NCI-H1092 (cell line): ENCODE data around the gene PHYKPL.
"Not testable (repeated sequence)": the region's sequence is repeated elsewhere in the genome, so short reads cannot be mapped to it uniquely, and the experiment has no call there.

Experiments
- DNase-seq: peaks from one replicate; lab custom pipeline; 2025; lab: John Stamatoyannopoulos, UW

PHYKPL gene

DNA sequence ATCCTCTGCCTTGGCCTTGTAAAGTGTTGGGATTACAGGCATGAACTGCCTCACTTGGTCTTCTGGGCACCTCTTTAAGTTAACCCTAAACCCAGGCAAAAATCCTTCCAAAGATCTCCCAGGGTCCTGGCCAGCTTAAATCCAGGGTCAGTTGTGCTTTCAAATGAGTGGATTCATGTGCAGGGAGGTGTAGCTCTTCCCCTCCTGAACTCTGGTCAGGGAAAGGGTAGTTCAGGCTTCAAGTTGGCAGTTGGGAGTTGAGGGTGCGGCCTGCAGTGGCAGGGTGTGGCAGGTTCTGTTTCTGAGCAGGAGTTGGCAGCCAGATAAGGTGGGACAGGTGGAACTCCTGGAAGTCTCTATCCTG is 24.7 kb downstream of the PHYKPL start:
- DNase-seq: no peak

DNA sequence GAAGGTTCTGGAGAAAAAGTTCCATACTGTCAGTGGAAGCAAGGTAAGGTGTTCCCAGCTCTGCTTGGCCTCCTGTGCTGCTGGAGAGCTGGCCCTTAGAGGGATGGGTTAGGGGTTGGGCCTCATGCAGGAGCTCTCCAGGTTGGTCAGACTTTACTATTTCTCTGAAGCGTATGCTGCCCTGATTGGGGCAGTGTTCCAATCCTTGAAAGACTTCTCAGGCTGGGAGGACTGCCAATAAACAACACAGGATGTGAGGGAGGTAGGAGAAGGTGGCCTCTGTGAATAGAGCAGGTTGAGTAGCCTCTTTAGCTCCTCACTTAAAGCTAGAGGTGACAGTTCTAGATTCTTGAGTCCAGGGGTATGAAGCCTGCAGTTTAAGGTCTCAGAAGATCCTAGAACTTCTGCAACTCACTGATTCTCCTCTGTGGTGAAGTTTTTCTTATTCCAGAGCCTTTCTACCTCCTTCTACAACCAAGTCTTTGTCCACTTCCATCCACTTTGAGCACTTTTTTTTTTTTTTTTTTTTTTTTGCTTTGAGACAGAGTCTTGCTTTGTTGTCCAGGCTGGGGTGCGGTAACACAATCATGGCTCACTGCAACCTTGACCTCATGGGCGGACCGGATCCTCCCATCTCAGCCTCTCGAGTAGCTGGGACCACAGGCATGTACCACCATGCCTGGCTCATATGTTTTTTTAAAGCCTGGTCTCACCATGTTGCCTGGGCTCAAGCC is 25.3 kb downstream of the PHYKPL start:
- DNase-seq: no peak

DNA sequence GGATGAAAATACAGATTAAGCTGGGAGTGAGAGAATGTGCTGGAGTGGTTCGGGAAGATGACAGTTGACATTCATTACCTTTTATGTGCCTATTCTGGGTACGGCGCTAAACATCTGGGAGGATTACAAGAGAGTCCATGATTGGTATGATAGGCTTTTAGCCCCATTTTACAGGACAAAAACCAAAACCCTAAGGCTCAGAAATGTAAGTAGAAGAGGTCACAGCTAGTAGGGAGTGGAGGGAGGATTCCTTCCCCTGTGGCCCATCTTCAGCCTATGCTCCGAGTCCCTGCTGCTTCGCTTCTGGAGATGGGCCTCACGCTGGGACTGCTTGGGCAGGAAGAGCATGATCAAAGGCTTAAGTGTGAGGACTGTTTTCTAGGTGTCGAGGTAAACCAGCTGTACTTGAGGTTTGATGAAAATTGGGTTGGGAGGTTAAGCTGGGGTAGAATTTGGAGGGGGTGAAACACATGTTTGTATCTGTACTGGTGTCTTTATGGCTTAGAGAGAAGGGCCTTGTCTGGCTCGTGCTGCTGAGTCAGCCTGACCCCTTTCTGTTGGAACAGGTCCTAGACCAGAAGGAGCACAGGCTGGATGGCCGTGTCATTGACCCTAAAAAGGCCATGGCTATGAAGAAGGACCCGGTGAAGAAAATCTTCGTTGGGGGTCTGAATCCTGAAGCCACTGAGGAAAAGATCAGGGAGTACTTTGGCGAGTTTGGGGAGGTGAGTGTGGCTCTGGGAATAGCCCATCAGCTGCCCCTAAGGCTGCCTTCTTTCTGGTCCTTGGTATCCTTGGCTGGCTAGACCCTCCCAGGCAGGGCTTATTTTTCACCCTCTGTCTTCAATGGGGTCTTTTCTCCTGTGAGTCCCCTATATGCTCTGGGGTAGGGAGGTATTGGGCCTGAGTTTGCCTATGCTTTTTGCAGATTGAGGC is 26.2 kb downstream of the PHYKPL start:
- no peak for DNase-seq

DNA sequence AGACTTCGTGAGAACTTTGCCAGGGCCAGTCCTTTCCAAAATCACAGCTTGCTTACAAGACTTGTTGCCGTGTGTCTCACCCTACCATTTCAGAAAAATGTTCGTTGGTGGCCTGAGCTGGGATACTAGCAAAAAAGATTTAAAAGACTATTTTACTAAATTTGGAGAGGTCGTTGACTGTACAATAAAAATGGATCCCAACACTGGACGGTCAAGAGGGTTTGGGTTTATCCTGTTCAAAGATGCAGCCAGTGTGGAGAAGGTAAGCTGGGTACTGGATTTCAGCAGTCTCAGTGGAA is 26.9 kb downstream of the PHYKPL start:
- no peak for DNase-seq

DNA sequence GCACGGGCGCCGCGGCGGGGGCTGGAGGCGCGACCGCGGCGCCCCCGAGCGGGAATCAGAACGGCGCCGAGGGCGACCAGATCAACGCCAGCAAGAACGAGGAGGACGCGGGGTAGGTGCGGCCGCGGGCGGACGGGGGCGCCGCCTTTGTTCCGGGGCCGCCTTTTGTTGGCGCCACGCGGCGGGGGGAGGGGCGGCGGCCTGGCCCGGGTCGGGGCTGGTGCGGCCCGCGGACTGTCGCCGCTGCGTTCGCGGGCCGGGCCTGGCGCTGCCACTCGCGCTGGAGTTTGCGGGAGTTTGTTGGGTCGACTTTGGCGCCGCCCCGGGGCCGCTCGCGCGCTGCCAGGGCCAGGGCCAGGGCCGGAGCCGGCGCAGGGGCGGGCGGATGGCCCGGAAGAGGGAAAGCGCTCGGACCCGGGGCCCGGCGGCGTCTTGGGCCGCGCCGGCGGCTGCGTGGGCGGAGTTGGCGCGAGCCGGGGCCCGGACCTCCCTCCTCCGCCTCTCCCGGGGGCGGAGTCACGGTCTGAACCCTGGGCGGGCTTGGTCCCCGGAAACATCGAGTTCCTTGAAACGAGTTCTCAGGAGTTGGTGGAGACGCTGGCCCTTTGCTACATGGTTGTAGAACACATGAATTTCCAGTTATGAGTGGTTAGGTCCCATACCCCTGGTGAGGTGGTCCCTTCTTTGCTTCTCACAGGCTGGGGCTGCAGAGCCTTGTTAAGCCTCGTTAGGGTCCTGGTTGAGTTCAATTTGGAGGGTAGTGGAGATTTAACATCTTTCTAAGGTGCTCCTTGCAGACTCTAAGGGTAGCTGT is 27.5 kb downstream of the PHYKPL start:
- DNase-seq: peak; percentile 7

DNA sequence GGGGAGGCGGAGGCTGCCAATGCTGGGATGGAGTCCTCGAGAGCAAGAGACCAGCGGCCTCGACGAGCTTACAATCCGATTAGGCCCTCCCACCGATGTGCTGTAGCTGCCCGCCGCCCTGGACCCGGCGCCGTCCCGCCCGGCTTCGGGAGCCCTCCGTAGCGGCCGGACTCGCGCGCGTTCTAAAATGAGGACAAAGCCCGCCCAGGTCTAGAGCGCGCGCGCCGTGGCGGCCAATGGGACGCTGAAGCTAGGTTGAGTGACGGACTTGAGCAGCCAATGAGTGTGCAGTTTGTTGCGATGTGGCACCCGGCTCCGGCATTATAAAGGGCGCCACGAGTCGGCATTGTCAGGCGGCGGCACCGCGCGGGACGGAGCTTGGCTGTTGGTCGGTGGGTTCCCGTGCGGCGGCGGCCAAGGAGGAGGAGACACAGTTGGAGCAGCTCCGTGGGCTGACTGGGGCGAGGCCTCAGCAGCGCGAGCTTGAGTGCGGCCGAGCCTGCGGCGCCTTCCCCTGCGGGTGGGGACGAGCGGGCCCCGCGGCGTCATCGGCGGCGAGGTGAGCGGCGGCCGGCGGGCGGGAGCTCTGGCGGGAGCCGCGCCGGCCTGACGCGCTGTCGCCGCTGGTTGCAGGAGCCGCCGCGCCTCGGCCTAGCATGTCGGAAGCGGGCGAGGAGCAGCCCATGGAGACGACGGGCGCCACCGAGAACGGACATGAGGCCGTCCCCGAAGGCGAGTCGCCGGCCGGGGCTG is 28.2 kb downstream of the PHYKPL start, which contains the start of gene HNRNPAB:
HNRNPAB (plus strand) TSS at position 352 of the 753 bp plus-strand sequence; CDS start at position 657, 305 bp downstream.
- DNase-seq: peak; percentile 83

DNA sequence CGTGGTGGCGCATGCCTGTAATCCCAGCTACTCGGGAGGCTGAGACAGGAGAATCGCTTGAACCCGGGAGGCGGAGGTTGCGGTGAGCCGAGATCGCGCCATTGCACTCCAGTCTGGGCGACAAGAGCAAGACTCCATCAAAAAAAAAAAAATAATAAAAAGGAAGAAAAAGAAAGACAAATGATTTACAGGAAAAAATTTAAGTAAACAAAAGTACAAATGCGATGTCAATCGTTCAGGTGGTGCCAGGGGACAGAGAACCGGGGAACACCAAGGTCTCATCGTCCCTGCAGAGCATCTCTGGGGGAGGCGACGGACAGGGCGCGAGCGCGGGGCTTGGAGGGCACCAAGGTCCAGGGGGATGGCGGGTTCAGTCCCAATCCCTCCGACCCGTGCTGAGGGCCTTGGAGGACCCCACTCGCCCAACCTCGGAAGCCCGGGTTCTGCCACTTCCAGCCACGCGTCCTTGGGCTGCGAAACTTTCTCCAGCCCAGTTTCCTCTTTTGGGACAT is 28.9 kb downstream of the PHYKPL start:
- DNase-seq: no peak

DNA sequence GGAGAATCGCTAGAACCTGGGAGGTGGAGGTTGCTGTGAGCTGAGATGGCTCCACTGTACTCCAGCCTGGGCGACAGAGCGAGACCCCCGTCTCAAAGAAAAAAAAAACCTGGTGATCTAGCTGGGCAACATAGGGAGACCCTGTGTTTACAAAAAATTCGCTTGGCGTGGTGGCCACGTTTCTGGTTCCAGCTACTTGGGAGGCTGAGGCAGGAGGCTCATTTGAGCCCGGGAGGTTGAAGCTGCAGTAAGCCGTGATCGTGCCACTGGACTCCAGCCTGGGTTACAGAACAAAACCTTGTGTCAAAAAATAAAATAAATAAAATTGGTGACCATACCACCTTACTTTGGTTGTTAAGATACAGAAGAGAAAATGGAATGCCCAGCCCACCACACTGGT is 30.1 kb downstream of the PHYKPL start:
- DNase-seq: no peak

DNA sequence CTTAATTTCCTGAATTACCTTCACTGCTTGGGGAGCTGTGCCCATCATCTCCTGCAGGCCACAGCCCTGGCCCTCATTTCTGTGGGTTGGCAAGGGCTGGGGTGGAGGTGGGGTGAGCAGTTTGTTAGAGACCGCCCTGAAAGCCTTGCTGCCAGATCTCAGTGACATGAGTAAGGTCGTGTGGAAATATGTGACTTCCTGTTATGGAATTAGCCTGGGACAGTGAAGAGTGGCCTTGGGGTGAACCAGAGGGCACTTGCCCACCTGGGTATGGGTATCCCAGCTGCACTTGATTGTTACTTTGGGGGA is 30.7 kb downstream of the PHYKPL start:
- no peak for DNase-seq

DNA sequence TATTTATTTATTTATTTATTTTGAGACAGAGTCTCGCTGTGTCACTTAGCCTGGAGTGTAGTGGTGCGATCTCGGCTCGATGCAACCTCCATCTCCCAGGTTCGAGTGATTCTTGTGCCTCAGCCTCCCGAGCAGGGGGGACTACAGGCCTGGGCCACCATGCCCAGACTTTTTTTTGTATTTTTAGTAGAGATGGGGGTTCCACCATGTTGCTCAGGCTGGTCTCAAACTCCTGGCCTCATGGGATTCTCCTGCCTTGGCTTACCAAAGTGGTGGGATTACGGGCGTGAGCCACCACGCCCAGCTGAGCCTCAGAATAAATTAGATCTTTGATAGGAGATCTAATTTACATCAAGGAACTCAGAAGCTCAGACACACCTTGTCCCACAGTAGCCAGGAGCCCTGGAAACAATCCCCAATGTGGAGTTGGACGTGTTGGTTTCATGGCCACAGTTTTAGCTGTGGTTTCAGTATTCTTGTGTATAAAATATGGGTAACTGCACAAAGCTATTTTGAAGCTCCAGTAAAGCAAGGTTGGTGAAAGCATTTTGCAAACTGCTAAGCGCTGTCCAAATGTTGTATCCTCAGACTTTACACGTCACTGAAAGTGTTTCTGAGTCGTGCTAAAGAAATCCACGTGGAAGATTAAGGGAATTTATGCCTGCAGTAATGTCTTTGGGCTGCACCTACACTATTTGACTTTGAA is 31.2 kb downstream of the PHYKPL start:
- DNase-seq: no peak

DNA sequence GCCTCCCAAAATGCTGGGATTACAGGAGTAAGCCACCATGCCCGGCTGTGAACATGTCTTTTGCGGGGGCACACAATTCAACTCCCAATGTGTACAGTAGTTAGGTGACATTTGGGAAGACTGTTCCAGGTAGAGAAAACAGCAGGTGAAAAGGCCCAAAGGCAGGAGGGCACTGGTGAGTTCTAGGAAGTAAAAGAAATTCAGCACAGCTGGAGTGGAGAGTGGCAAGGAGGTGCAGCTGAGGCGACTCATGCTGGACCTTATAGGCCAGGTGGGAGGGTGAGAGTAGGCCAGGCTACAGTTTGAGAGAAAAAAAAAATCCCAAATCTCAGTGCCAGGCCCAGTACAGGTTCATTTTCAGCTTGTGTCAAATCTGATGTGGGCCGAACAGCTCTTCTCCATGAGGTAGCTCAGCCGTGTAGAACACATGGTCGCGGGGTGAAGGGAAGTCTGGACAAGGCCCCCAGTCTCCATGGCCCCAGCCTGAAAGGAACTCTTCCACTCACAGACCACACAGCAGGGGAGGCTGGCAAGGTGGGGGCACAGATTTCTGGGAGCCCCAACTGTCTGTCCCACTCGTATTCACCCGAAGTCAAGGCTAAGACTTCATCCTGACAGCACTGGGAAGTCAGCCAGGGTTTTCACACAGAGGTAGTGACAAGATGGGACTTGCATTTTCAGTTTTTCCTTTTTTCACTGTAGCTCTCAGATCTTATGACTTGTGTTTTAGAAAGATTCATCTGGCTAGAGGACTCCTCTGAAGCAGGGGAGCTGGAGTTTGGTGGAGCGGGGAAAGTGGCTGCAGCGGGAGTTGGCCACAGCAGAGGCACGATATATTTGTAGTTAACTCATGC is 32.8 kb downstream of the PHYKPL start:
- no peak for DNase-seq

DNA sequence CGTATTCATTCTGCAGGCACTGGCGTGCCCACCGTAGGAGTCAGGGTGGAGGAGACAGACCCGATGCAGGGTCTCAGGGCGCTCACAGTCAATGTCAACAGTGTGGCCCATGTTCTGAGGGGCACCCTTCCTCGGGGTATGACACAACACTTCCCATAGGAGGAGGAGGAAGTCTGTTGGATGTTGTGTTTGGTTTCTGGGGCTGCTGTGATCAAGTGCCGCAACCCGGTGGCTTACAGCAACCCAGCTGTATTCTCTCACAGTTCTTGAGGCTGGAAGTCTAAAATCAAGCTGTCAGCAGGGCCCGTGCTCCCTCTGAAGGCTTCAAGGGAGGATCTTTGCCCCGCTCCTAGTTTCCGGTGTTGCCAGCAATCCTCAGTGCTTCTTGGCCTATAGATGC is 33.9 kb downstream of the PHYKPL start:
- no peak for DNase-seq

DNA sequence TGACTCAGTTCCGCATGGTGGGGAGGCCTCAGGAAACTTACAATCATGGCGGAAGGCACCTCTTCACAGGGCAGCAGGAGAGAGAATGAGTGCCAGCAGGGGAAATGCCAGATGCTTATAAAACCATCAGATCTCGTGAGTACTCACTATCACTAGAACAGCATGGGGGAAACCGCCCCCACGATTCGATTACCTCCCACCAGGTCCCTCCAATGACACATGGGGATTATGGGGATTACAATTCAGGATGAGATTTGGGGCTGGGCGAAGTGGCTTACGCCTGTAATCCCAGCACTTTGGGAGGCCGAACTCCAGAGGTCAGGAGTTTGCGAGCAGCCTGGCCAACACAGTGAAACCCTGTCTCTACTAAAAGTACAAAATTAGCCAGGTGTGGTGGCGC is 34.5 kb downstream of the PHYKPL start:
- DNase-seq: not testable (repeated sequence)

DNA sequence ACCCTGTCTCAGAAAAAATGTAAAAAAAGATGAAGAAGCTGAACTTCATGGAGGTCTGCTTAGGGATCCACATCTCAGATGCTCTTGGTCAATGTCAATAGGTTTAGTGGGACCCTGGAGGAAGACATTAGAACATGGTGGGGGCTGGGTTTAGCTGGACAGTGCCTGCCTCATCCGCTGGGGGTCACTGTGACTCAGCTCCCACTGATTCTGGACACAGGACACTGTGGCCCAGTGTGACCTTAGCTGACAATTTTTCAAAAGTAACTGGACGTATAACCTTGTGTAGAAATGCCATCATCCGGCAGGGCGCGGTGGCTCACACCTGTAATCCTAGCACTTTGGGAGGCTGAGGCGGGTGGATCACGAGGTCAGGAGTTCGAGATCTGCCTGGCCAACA is 35.6 kb downstream of the PHYKPL start:
- DNase-seq: no peak

DNA sequence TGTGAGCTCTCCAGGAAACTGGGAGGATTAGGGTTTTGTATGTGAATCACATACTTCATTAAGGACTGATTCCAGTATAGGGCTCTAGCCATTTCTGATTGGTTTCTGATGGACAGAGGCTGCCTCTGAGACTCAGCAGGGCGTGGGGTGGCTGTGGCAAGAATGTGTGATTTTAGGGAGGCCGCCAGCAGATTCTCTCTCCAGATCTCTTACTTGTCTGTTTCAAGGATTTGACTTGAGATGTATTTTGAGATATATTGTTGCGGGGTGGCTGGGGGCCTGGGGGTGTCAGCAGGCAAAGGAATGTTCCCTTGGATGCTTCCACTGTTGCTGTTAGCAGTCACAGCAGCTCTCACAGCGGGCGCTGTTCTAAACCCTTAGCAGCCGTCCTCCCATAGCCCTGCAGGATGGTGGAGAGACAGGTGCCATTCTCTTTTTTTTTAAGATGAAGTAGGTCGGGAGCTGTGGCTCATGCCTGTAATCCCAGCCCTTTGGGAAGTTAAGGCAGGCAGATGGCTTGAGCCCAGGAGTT is 36.3 kb downstream of the PHYKPL start:
- no peak for DNase-seq

DNA sequence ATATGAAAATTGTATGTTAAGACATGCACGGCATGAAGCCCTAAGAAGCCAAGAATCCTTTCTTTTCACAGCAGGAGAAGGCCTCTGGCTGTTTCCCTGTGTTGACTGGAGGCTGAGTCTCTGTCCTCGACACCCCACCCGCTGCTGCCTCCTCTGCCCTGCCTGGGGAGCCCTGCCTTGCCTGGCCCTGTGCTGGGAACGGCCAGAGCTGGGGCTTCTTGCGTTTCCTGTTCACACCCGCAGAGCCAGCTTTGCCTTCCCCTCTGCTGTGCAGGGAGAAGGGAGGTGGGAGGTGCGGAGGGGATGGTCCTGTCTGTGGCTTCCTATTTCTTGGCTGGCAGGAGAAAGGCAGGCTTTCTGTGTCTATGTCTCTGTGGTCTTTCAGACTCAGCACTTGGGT is 38.6 kb downstream of the PHYKPL start:
- DNase-seq: no peak

DNA sequence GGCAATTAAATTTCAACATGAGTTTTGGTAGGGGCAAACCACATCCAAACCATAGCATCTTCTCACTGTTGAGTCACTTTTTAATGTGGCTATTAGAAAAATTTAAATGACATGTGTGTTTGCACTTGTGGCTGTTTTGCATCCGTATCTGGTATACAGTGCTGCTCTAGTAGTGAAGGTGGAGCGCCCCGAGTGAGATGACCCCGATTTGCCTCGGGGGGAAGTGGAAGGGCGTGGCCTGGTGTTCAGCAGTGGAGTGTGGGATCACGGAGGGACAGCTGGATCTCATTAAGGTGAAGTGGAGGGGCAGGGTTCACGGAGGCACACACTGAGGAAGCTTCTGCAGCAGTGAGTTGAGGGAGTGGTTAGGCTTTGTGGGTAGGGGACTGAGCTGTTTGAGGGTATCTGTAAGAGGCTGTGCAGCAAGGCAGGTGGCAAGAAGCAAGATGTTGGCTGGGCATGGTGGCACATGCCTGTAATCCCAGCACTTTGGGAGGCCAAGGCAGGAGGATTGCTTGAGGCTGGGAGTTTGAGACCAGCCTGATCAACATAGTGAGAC is 39.3 kb downstream of the PHYKPL start:
- no peak for DNase-seq

DNA sequence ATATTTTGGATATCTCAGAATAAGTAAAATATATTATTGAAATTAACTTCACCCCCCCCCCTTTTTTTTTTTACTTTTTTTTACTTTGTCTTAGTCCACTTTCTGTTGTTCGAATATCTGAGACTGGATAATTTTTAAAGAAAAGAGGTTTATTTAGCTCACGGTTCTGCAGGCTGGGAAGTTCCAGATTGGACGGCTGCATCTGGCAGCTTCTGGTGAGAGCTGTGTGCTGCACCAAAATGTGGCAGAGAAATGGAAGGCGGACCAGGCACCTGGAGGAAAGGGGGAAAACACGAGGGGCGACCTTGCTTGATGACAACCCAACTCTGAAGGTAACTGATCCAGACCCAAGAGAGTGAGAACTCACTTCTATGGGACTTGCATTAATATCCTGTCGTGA is 39.8 kb downstream of the PHYKPL start:
- no peak for DNase-seq

DNA sequence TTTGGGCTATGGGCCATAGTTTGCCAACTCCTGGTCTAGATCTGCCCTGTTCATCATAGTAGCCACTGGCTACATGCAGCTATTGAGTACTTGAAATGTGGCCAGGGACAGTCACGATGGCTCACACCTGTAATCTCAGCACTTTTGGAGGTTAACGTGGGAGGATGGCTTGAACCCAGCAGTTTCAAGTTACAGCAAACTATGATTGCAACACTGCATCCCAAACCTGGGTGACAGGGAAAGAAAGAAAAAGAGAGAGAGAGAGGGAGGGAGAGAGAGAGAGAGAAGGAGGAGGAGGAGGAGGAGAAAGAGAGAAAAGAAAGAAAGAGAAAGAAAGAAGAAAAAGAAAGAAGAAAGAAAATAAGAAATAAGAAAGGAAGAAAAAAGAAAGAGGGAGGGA is 40.4 kb downstream of the PHYKPL start:
- DNase-seq: no peak

DNA sequence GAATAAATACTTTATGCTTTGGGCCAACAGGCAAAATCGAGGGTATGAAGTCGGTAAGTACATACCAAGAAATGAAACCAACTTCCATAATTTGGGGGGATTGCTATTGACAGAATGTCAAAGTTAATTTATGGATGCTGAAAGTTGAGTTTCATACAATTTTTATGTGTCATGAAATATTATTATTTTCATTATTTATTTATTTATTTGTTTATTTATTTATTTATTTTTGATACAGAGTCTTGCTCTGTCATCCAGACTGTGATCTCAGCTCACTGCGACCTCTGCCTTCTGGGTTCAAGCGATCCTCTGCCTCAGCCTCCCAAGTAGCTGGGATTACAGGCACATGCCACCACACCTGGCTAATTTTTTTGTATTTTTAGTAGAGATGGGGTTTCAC is 40.9 kb downstream of the PHYKPL start:
- no peak for DNase-seq
